ENCODE data around the gene SETMAR. TPM values are rescaled to one million over a fixed set of nuclear protein-coding genes. Genes with fewer than 3 reads are reported as not detected.

The SETMAR gene
- polyA plus RNA-seq, 3 donors, result 3.1 to 7.2 (median 3.5) TPM

DNA sequence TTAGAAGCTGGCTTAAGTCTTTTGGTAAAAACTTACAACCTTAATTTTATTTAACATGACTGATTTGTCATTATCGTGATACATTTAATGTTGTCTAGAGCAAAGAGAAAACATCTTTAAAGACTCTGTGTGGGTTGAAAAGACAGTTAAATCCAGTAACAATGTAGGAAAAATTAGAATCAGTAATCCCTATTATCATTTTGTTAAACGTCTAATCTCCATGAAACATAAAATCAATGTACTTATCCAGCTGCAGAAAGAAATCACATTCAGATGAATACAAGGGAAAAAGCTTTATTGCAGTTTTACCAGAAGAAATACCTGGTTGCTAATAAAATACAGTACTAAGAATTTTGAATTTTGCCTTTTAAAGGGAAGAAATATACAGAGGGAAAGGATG lies 21.2 kb upstream of the SETMAR start:
- intact Hi-C loops (cut with micrococcal nuclease), result no loop called here
- Histone ChIP-seq H2AFZ (ENCODE audit: insufficient read depth, low read depth, low read length, poor library complexity, severe bottlenecking) (no peak overlapping the region), H3K9ac (ENCODE audit: insufficient read depth, low read length, poor library complexity, severe bottlenecking) (no peak overlapping the region), H3K27me3 (ENCODE audit: control insufficient read depth in 2 of 2, insufficient read depth in 2 of 2, low read length in 2 of 2) (no peaks in the 10 kb centered on the region), H3K36me3 (replicated peaks in 1 of 2; ENCODE audit: control insufficient read depth in 1 of 2, insufficient read depth in 2 of 2, low read length in 2 of 2) (no peaks in the 10 kb centered on the region), H3K4me2 (replicated peaks; ENCODE audit: extremely low read depth, low read length, poor library complexity, severe bottlenecking) (no peak overlapping the region), H3K9me3 (replicated peaks in 1 of 2; ENCODE audit: control insufficient read depth in 1 of 2, insufficient read depth in 1 of 2, low read length in 2 of 2) (no peaks in the 10 kb centered on the region), H3K4me3 (replicated peaks in 1 of 3; ENCODE audit: low read depth in 2 of 3, low read length in 3 of 3) (no peak overlapping the region), H3K27ac (ENCODE audit: low read depth in 1 of 2, low read length in 2 of 2) (no peak overlapping the region), H3K79me2 (ENCODE audit: insufficient read depth, low read length) (no peaks in the 10 kb centered on the region), H3K4me1 (ENCODE audit: control insufficient read depth in 1 of 2, insufficient read depth in 2 of 2, low read length in 2 of 2) (no peaks in the 10 kb centered on the region), H4K20me1 (ENCODE audit: insufficient read depth, low read length) (no peaks in the 10 kb centered on the region)
- WGBS (ENCODE audit: insufficient coverage), result no CpG with 5 or more reads among the region's 2 CpGs
- H3K4me3 Mint-ChIP-seq, result no peak overlapping the region
- no peak overlapping the region for H3K27ac Mint-ChIP-seq
- no peaks in the 10 kb centered on the region for H3K36me3 Mint-ChIP-seq
- no peaks in the 10 kb centered on the region for H3K4me1 Mint-ChIP-seq
- no peak for DNase-seq
- TF ChIP-seq CTCF (IDR thresholded peaks at IDR 0.05), result no peak
- H3K27me3 Mint-ChIP-seq (ENCODE audit: low read depth in 3 of 3), result no peaks in the 10 kb centered on the region
- H3K9me3 Mint-ChIP-seq, result no peaks in the 10 kb centered on the region

GRCh38 chr3:4284865-4285264 lies 18.3 kb upstream of the SETMAR start:
- WGBS (ENCODE audit: insufficient coverage), result no CpG with 5 or more reads among the region's 4 CpGs
- DNase-seq, result no peak
- H3K27ac Mint-ChIP-seq, result no peak overlapping the region
- H3K27me3 Mint-ChIP-seq (ENCODE audit: low read depth in 3 of 3), result no peaks in the 10 kb centered on the region
- H3K27ac ChIP-seq (ENCODE audit: low read depth in 1 of 2, low read length in 2 of 2), result no peak overlapping the region
- no peaks in the 10 kb centered on the region for H3K36me3 ChIP-seq (replicated peaks in 1 of 2; ENCODE audit: control insufficient read depth in 1 of 2, insufficient read depth in 2 of 2, low read length in 2 of 2)
- H3K79me2 ChIP-seq (ENCODE audit: insufficient read depth, low read length), result no peaks in the 10 kb centered on the region
- H3K36me3 Mint-ChIP-seq, result no peaks in the 10 kb centered on the region
- H2AFZ ChIP-seq (ENCODE audit: insufficient read depth, low read depth, low read length, poor library complexity, severe bottlenecking), result no peak overlapping the region
- H3K4me2 ChIP-seq (replicated peaks; ENCODE audit: extremely low read depth, low read length, poor library complexity, severe bottlenecking), result no peak overlapping the region
- no peaks in the 10 kb centered on the region for H4K20me1 ChIP-seq (ENCODE audit: insufficient read depth, low read length)
- intact Hi-C loops (cut with micrococcal nuclease), result no loop called here
- no peaks in the 10 kb centered on the region for H3K27me3 ChIP-seq (ENCODE audit: control insufficient read depth in 2 of 2, insufficient read depth in 2 of 2, low read length in 2 of 2)
- no peak overlapping the region for H3K9ac ChIP-seq (ENCODE audit: insufficient read depth, low read length, poor library complexity, severe bottlenecking)
- no peaks in the 10 kb centered on the region for H3K4me1 Mint-ChIP-seq
- H3K4me3 Mint-ChIP-seq, result no peak overlapping the region
- no peak for TF ChIP-seq CTCF (IDR thresholded peaks at IDR 0.05)
- no peak overlapping the region for H3K4me3 ChIP-seq (replicated peaks in 1 of 3; ENCODE audit: low read depth in 2 of 3, low read length in 3 of 3)
- no peaks in the 10 kb centered on the region for H3K9me3 ChIP-seq (replicated peaks in 1 of 2; ENCODE audit: control insufficient read depth in 1 of 2, insufficient read depth in 1 of 2, low read length in 2 of 2)
- no peaks in the 10 kb centered on the region for H3K9me3 Mint-ChIP-seq
- H3K4me1 ChIP-seq (ENCODE audit: control insufficient read depth in 1 of 2, insufficient read depth in 2 of 2, low read length in 2 of 2), result no peaks in the 10 kb centered on the region
